Islet precursor cell (in vitro differentiated cells): ENCODE data around the gene TENM4.

Experiments used
- DNase-seq: peaks from one replicate; pipeline ENCODE4 v3.0.0-alpha.2; 2018

Gene TENM4

DNA sequence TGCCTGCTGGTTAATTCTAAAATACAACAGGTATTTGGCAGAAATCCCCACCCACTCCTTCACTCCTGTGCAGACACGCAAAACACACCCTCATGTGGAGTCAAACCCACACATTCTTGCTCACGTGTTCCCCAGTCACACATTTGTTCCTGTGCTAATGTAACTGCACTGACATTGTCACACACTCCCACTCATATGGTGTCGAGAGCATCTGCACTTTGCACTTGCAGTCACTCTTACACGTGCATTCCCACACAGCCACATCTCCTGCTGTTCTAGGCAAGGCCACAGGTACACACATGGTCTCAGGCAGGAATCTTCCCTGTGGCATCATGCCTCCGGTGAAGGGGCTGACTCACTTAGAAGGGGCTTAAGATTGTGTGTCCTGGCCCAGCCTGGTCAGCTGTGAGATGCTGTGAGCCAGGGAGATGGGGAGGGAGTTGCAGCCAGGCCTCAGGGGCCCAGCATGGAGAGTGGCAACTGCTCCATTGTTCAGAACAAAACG lies 395.0 kb downstream of the TENM4 start:
- peak; percentile 85 for DNase-seq

DNA sequence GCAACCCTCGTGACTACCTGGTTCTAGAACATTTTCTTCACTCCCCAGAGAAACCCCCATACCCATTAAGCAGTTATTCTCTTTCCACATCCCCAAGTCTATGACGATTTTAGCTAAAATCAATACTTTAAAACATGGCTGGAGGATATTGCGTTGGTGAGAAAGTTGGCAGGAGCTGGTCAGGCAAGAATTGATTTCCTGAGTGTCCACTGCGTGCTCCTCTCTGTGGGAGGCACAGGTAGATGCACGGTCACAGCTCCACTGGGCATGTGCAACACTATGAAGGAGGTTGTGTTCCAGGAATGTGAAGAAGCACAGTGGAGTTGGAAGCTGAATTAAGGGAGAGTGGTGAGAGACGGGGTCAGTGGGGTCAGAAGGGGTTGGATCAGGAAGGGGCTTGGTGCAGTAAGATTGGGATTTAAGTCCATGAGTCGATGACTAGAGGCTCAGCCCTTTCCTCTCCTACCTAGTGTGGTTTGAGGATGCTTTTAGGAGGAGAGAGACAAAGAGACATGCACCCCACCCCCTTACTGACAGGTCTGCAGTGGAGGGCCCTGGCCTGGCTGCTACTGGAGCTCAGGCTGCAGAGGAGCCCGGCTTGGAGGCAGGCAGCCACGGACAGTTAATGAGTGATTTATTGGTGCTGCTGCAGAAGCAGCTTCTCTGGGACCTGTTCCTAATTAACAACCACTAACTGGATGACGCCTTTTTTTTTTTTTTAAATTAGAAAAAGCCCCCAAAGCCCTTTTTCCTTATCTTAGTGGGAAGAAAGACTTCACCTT lies 395.6 kb downstream of the TENM4 start:
- no peak for DNase-seq

DNA sequence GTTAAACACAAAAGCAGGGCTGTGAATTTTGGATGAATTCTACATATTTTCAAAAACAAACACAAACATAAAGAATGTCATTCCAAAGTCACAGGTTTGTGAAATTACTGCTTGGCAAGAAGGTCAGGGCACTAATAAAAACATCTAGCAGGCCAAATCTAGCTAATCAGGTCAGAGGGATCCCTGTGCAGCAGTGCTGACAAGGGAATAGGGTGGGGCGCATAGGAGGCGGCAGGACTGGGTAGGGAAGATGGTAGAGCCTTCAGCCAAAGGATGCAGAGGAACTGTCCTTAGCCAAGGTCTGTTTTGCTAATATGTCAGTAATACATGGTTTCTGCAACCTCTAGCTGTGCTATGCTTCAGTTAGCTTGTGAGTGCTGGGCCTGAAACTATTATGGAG lies 396.6 kb downstream of the TENM4 start:
- no peak for DNase-seq

DNA sequence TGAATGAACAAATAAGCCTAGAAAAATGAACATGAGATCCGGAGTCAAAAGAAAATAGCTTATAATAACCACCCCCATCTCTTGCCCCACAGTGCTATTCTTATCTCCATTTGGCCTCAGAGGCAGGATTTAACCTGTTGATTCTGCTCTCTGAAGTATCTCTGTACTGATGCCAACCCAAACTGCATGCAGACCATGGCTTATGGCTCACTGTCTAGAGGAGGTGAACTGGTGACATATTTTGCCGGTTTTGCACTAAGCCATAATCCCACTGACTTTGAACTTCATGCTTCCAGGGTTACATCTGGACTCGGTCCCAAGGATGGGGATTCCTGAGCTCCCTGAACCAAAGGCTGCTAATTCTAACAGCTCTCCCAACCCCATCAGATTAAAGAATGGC lies 397.1 kb downstream of the TENM4 start:
- no peak for DNase-seq

DNA sequence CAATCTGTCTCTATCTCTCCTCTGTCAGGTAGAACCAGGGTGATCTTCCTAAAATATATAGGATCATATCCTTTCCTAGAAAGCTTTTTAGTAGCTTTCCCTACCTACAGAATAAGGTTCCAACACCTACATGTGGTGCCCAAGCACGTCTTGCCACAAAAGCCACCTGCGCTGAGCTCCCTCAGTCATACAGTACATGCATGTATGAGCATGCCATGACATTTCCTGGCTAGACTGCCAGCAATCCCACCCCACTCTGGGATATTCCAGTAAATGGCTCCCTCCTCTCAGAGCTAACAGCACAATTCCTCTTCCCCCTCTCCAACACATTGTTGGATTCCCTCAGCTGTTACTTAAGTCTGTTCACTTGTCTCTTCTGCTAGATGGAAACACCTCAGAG lies 398.0 kb downstream of the TENM4 start:
- DNase-seq: no peak

DNA sequence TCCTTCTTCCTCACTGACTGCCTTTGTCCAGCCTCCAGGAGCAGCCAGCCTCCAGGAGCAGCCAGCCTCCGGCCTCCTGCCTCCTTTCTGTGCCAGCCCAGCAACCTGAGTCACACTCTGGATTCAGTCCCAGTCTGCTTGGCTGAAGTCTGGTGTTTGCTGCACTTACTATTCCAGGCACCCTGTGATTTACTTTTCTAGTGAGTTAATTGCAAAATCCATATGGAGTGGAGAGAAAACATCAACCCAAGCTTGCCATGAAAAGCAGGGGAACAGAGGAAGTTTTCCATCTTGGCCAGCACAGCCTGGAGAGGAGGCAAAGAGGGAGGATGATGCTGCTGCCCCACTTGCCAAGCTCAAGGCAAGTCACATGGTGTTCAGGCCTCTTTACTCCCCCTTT lies 400.5 kb downstream of the TENM4 start:
- no peak for DNase-seq

DNA sequence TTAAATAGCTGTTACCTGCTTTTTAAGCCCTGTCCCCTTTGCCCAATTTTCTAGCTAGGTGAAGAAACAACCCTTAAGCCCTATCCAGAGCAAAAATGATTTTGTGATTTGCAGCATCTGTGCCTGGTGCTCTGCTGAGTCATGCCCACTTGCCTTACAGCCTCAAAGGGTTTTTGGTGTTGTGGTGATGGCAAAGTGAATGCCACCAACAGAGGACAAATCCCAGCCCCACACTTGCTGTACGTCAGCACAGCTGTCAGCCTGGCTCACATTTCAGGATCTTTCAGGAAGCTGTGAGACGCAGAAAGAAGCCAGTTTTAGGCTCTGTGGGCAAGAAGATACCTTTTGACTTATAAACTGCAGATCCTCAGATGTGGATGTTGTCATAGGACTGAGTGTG lies 401.7 kb downstream of the TENM4 start:
- no peak for DNase-seq

DNA sequence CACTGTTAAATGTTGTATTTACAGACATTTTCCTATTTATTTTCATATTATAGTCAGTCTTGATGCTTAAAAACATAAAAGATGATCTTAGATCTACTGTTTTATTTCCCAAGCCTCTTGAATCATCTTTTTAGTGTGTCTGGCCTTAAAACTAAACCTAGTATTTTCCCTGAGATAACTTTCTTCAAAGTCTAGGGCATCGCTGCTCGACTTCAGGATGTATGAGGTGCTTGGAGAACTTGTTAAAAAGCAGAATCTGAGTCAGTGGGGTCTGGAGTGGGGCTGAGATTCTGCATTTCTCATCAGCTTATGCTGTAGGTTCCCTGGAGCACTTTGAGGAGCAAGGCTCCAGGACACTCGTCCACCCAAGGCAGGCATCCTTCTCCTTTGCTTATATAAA lies 404.9 kb downstream of the TENM4 start:
- no peak for DNase-seq

DNA sequence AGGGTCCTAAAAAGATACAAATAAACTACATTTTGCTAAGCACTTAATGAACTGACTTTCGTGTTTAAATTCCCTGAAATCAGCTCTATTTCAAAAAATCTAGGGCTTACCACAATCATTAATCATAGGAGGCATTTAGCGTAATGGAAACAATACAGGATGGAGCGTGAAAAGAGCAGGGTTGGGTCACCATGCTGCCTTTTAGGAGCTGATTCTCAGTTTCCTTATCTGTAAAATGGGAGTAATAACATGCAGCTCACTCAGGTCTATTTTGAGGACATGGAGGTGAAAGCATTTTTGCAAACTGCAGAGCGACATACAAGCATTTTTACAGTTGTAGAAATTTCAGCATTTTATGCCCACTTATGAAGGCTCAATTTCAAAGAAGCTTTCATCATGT lies 407.0 kb downstream of the TENM4 start:
- DNase-seq: no peak

DNA sequence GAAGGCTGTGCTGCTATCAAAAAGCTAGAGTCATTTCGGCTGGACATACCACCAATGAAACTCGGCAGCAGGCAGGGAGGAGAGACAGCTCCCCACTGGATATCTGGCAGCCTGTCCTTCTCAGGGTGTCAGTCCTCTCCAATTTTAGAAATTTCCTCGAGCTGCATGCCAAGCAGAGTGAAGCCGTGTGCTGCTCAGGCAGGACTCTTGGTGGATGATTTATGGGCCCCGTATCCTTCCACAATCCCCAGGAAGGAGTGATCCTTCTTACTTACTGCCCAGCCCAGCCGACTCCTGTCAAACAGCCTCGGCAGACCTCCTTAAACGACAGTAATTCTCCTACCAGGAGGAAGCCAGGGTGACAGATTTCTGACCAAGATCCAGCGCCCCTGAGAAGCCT lies 410.4 kb downstream of the TENM4 start:
- no peak for DNase-seq

DNA sequence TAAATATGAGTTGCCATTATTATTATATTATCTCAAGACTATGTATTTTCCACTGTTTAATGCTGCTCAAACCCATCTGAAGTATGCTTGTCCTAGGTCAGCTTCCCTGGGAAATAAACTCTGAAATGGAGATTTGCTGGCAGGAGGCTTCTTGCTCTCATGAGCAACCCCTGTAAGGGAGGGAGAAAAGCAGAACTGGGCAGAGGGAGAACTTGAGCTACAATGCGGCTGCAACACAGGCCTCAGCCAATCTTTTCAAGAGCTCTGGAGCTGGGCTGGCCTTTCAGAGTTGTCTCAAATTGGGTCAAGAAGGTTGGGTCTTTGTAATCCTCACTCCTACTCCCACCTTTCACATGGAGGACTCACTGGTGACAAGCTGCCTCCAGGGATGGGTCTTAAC lies 412.6 kb downstream of the TENM4 start:
- DNase-seq: no peak

DNA sequence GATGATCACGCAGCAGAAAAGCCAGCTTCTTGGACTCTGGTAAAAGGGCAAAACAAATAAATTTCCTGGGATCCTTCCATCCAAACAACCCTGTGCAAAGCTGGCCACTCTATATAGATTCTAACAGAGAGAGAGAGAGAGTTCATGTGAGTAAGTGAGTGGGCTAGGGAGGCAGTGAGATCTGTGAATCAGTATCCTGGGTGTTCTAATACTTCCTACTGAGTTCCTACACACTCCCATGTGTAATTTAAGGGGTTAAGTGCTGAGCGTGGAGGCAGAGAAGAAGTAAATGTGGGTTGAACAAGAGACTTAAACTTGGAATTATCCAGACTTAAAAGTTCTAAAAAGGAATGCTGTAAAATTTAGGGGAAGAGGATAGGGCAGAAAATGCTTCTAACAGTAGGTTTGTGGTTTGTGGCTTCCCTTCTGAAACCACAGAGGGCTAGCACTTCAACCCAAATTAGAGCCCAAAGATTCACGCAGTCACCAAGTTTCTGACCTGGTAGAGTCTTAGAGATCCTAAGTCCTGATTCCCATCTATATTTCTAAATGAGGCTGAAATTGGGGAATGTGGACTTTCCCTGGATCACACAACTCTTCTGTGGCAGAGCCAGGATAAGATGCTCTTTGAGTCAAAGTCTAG lies 413.9 kb downstream of the TENM4 start:
- peak; percentile 44 for DNase-seq

DNA sequence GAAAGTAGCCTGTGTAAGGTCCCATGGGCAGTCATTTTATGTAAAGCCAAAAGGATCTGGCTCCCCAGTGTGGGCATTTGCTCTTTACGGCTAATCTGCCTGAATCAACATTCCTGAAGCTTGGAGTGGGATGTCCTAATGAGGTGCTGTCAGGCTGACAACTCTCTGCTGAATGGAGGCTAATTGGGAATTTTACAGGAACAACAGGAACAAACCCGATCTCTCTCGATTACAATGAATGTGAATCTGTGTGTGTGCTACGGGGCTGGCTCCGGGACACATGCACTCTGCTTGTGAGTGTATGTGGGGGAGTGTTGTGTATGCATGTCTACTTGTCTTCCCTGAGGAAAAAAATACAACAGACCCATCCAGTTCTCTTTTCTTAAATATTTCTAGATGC lies 415.2 kb downstream of the TENM4 start:
- peak; percentile 66 for DNase-seq

DNA sequence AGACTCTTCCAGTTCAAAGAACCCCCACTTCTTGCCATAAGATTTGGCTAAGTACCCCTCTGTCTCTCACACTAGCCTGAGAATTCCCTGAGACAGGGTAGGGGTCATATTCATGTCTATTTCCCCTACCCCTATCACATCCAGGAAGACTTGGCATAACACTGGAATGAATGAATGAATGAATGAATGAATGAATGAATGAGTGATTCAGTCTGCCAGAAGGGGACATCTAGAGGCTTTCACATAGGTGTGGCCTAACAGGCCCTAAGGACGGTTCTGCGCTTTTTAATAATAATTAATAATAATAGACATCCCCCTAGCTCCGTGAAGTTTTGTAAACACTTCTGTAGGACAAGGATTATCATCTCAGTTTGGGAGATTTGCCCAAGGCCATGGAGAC lies 415.7 kb downstream of the TENM4 start:
- no peak for DNase-seq

DNA sequence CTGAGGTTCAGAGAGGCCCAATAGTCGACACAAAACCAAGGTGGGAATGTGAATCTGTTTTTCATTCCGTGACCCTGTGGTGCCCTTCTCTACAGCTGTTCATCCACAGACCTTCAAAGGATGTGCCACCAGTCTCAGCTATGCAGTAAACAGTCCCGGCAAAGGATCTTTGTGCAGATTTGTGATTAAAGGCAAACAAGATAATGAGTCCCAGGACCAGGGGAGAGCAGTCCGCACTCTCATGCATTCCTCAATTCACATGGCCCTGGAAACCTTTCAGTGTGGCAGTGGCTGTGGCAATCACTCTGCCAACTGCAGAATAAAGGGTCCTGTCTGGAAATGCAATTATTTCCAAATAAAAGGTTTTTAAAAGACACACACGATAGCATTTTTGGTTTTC lies 418.6 kb downstream of the TENM4 start:
- no peak for DNase-seq

DNA sequence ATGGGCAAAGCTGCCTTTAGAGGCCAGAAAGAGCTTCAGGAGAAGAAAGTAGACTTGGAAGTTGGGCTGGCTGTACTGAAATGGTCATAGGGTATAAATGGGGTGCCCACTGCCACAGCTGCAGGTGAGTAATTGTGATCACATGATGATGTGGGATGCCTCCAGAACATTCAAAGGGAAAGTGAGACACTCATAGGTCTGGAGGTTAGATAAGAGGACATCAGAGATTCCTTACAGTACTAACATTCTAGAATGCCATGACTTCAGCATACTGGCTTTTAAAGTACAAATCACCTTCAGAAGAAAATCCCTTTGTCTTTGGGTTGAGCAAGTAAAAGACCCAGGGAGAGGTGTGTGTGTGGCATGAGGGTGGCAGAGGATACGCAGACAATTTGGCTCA lies 419.2 kb downstream of the TENM4 start:
- DNase-seq: no peak

DNA sequence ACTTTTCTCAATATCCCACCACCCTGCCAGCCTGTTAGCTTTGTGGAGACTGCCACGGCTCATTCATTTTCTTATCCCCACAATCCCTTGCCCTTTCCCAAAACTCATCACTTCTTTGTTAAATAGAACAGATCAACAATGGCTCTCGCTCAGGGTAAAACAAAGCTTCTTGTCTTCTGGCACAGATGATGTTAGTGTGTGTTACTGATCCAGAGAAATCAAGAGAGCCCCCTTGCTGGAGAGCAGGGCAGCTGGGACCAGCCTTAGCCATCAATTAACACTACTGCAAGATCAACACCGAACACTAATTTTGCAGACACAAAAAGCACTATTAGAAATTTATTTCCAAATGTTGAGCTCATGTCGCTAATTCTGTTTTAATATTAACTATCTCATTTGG lies 420.9 kb downstream of the TENM4 start:
- DNase-seq: no peak

DNA sequence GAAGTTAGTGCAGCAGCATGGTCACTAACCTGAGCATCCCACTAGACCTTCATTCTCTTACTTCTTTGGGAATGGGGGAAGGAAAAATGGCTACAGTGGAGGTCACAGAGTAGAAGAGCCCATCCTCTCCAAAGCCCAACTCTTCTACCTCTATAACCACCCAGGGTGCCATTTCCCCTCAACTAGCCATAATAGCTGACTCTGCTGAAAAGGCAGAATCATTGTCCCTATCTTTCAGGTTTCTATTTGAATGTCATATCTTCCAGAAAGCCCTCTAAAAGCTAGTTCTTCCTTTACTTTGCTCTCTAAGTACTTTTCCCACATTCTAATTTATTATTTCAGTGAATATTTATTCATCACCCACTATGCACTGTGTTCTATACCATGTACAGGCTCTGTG lies 421.6 kb downstream of the TENM4 start:
- DNase-seq: no peak

DNA sequence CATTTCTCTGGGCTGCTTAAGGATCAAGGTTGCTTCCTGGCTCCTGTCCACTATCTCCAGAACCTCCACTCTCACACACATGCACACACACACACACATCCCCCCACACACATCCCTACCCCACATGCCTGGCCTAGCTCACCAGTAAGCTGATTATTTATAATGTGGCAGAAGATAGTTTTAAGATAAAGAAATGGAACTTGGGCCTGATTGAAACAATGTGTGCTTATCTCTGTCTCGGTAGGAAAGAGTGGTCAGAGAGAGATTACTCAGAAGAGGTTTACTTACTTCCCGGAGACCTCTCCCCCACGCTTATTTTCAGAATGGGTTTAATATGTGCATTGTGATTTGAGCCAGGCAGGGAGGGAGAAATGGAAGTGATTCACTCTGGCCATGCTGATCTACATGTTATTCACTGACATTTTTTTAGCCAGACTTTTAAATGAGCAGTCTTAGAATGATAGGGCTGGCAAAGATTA lies 422.4 kb downstream of the TENM4 start:
- DNase-seq: no peak

DNA sequence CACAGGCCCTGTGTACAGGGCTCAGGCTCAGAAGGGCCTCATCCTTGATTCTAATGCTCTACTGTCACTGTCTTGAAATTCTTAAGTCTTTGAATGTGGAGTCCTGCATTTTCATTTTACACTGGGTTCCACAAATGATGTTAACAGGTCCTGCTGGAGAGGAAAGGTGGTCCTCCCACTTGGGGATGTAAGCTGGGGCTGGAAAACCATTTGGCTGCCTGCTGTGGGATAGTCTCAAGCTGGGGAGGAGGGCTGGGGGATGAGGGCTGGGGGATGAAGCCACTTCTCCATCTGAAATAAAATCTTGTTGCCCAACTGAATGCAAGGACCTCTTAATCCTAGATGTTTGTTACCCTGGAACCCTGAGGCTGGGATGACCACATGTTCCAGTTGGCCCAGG lies 423.0 kb downstream of the TENM4 start:
- DNase-seq: no peak

DNA sequence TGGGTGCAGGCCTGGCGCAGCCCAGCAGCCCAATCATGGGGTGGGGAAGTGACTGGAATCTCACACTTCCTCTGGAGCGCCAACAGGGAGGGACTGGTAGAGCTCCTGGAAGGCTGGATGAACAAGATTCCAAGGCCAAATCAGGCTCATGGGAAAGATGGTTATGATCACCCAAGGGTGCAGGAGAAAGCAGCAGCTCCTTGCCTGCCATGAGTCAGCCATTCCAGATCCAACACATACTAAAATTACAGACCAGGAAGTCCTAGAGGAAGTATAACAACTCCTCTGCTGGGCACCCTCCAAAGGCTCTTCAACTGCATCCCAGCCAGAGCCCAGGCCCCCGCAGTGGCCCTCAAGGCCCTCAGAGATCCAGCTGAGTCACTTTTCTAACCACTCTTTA lies 427.3 kb downstream of the TENM4 start:
- no peak for DNase-seq

DNA sequence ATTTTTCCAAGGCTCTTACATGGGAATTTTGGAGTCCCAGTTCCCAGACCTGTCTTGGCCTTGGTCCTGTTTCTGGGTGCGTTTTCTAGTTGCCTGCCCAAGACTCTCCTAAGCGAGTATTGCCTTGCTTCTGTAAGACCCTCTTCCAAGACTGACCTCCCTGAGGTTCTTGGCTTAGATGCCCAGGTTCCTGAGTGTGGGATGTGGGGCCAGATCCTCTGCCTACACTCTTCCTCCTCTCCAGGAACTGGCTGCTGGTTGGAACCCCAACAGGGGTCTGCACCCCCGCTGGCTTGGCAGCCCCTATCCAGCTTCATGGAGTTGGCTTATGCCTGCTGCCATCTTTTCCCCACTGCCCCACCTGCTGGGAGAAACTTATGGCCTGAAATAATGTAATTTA lies 429.5 kb downstream of the TENM4 start:
- DNase-seq: no peak

DNA sequence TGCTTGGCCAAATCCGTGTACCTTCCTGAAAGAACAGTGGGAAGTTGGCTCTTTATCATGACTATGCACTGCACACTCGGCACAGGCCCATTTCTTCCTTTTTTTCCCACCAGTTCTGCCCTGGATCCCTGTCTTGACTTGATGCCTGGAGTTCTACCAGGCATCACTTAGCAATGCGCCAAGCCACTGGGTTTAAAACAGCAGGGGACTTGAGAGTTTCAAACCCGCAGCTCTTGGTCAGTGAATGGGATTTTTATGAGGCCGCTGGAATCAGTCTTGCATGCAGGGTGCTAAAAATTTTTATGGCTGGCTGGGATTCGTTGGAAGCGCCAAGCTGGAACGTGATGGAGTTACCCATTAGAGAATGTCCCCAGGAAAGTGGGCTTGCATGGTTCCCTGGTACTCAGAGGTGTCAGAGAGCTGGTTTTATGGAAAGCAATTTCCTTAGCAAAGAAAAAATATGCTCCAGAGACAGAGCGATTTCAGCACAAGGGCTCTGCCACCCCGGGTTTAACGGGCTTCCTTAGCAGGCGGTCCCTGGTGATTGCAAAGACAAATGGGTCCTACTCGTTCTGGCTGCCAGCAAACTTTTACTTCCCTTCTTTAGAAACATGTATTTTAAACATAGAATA lies 432.9 kb downstream of the TENM4 start:
- DNase-seq: peak; percentile 60

DNA sequence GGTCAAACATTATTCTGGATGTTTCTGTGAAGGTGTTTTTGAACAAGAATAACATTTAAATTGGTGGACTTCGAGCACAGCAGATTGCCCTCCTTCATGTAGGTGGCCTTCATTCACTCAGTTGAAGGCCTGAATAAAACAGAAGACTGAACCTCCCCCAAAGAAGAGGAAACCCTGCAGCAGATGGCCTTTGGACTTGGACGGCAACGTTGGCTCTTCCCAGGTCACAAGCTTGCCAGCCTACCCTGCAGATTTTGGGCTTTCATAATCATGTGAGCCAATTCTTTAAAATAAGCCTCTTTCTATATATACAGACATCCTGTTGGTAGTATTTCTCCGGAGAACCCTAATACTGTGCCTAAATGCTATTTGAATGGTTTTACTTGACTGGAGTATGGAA lies 434.0 kb downstream of the TENM4 start:
- no peak for DNase-seq
